HG03064 (cell line): ENCODE measurements around the gene FGF3.
"Not testable (repeated sequence)": the region's sequence is repeated elsewhere in the genome, so short reads cannot be mapped to it uniquely, and the experiment has no call there.

Experiments used
- ATAC-seq: cut with Tn5 transposase; IDR thresholded peaks from one replicate; pipeline ENCODE4 v1.9.1; 2021; ENCODE audit warnings: low read depth; ENCODE audit not compliant: unreplicated experiment

FGF3 gene

DNA sequence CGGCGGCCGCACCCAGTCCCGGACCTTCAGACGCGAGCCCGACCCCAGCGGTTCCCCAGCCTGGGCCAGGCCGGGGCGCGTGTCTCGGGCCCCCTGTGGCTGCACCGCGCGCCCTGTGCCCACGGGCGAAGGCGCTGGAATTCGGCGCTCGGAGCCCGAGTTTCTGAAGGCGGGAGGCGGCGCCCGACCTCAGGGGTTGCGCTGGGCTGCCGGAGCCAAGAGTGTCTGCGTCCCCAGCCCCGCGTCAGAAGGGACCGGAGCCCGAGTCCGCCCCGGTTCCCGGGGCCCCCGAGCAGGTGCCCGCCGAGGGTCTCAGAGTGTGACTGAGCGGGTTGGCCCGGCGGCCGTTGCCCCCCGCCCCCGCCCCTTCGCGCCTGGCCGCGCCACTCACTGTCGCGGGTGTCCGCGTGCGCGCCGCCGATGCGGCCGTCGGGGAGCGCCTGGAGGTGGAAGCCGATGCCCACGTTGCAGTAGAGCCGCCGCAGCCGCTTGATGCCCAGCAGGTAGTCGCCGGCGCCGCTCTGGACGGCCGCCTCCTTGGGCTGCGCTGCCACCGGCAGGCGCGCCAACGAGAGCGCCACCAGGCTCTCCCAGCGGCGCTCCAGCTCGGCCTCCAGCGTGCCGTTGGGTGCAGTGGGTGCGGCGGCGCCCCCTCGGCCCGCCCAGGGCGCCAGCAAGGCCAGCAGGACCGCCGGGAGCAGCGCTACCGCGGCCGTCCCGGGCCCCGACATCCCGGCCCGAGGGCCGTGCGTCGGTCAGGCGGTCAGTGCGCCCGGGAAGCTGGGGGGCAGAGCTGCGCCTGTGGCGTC lies 44.7 kb downstream of the FGF3 start:
- ATAC-seq: no peak

DNA sequence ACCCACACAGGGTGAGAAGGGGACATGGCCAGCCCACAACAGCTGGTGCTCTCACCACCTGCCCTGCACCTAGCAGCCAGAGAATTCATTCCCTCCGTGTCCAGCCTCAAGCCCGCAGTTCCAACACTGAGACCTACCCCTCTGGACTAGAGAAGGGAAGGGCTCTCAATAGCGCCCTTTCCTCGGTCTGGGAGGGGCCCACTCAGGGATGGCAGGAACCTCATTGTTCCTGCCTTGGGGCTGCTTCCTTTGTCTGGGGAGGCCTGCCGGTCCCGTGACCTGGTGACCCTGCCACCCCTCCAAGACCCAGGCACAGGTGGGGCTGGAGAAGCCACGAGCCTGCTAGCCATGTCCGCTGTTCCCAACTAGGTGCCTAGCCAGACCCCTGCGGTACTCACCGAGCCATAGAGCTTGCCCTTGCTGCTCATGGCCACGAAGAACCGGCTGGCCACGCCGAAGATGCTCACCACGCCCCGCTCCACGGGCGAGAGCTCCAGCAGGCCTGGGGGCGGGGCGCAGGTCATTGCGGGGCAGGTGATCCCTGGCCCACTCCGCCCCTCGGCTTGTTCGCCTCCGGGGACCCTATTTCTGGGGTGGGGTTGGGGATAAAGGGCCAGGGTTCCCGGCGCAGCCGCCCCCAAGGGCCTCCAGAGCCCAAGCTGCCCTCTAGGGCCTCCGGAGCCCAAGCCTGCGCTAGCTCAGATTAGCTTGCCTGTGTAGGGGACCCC lies 45.4 kb downstream of the FGF3 start:
- ATAC-seq: no peak

DNA sequence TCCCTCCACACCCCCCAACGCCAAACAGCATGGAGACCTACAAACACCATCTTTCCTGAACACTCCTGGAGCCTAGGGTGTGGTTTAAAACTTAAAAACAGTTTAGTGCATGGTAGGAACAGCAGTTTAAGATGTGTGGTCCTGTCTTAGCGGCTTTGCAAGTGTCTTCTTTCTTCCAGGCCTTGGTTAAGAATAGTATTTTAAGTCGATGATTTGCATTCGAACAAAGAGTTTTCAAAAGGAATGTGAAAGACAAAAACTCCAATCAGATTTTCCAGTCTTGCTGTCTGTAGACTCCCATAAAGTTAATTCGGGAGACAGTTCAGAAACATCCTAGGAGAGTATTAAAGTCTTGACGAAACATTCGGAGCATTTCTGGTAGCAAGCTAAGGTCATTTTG lies 47.8 kb downstream of the FGF3 start:
- no peak for ATAC-seq

DNA sequence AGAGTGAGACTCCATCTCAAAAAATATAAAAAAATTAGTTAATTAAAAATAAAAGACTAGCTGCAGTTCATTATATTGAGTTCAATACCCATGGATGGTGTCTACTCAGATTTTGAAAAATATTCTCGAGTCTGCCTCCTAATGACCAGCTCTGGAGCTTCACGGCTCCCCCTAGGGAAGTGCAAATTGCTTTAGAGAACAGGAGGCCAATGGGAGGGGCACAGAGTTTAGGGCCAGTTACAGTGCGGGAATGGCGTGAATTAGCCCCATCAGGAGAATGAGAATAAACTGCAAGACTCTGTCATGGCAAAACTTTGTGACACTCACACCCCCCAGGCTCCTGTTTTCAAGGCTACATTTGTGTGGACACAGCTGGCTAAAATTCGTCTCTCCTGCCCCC lies 48.7 kb downstream of the FGF3 start:
- ATAC-seq: no peak

DNA sequence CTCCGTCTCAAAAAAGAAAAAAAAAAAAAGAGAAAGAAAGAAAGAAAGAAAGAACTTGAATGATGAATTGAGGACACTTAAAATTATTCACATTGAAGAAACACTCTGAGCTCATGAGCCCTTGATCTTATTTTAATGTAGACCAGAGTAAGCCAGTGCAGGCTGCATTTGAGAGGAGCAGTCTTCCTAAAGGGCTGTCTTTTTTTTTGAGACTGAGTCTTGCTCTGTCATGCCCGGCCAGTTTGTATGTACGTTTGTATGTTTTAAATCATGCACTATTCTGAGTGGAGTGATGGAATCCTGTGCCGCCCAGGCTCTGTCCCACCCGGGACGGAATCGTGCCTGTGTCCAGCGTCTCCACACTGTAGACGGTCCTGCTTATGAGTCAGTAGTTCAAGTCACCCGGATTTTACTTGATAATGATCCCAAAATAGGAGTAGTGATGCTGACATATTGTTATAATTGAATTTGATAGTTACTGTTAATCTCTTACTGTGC lies 53.7 kb downstream of the FGF3 start:
- ATAC-seq: no peak

DNA sequence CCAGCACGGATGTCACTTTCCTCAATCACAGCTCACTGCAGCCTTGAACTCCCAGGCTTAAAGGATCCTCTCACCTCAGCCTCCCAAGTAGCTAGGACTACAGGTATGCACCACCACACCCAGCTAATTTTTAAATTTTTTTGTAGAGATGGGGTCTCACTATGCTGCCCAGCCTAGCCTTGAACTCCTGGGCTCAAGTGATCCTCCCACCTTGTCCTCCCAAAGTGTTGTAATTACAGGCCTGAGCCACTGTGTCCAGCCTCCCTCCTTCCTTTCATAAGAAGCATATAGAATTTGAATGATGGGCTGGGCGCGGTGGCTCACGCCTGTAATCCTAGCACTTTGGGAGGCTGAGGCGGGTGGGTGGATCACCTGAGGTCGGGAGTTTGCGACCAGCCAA lies 54.3 kb downstream of the FGF3 start:
- ATAC-seq: not testable (repeated sequence)

DNA sequence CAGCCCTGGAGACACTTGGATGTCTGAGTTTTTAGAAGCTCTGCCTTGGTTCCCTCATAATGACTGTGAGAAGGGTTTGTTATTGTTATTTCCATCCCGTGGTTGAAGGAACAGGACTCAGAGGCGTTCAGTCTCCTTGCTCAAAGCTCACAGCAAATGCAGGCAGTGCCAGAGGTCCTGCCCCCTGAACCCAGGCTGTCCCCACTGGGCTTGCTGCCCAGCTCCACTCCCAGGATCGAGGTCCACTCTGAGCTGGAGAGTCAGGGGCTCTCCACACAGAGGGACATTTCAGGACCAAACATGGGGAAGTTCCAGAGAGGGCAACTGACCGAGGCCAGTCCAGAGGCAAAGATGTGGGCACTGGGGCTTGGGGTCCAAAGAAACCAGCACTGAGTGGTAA lies 58.9 kb downstream of the FGF3 start:
- ATAC-seq: no peak
